HL-60/S4 (cell line): ENCODE results near the gene MATCAP1.

Source experiments
- in situ Hi-C: fragments of 300-500 bp; cut with MboI; formaldehyde crosslinking; loops from 2 replicates; pipeline ENCODE4 v1.14.3; 2022; ENCODE audit warnings: low sequenced_read_pairs

Gene MATCAP1

GRCh38 chr16:67158637-67159600 lies 24.8 kb downstream of the MATCAP1 start:
- in situ Hi-C loops, result loop anchor here (10.0 kb wide), 1 partner anchor 144 kb away; no protein-coding TSS in a partner anchor

- in situ Hi-C loops, result loop anchor here (10.0 kb wide), 1 partner anchor 143 kb away; no protein-coding TSS in a partner anchor
Observed at GRCh38 chr16:67157892-67158635, 25.7 kb downstream of the MATCAP1 start.

GRCh38 chr16:67157106-67157748 lies 26.5 kb downstream of the MATCAP1 start:
- in situ Hi-C loops, result loop anchor here (10.0 kb wide), 1 partner anchor 142 kb away; no protein-coding TSS in a partner anchor

- in situ Hi-C loops, result loop anchor here (10.0 kb wide), 1 partner anchor 141 kb away; no protein-coding TSS in a partner anchor
Observed at GRCh38 chr16:67156143-67156844, 27.5 kb downstream of the MATCAP1 start.

- in situ Hi-C loops, result loop anchor here (10.0 kb wide), 1 partner anchor 141 kb away; no protein-coding TSS in a partner anchor
Observed at GRCh38 chr16:67155295-67156142, 28.2 kb downstream of the MATCAP1 start.

- in situ Hi-C loops, result loop anchor here (10.0 kb wide), 1 partner anchor 140 kb away; no protein-coding TSS in a partner anchor
Observed at GRCh38 chr16:67154578-67155294, 29.0 kb downstream of the MATCAP1 start.

GRCh38 chr16:67151431-67152097 lies 32.2 kb downstream of the MATCAP1 start:
- in situ Hi-C loops, result loop anchor here (10.0 kb wide), 1 partner anchor 137 kb away; no protein-coding TSS in a partner anchor

- in situ Hi-C loops, result loop anchor here (10.0 kb wide), 1 partner anchor 136 kb away; no protein-coding TSS in a partner anchor
Observed at GRCh38 chr16:67150833-67151396, 32.8 kb downstream of the MATCAP1 start, which contains the start of gene B3GNT9. Gene B3GNT9, minus strand, starts transcription at chr16:67150998. Its CDS starts 513 bp downstream, at chr16:67150485.

GRCh38 chr16:67150047-67150832 lies 33.5 kb downstream of the MATCAP1 start:
- in situ Hi-C loops, result loop anchor here (10.0 kb wide), 1 partner anchor 135 kb away; no protein-coding TSS in a partner anchor

- in situ Hi-C loops, result loop anchor here (10.0 kb wide), 1 partner anchor 135 kb away; no protein-coding TSS in a partner anchor
Observed at GRCh38 chr16:67149276-67150046, 34.3 kb downstream of the MATCAP1 start.

GRCh38 chr16:67148656-67149275 lies 35.0 kb downstream of the MATCAP1 start:
- in situ Hi-C loops, result no loop called here

GRCh38 chr16:67148221-67148620 lies 35.5 kb downstream of the MATCAP1 start:
- in situ Hi-C loops, result no loop called here

GRCh38 chr16:67147437-67148140 lies 36.2 kb downstream of the MATCAP1 start:
- in situ Hi-C loops, result no loop called here

GRCh38 chr16:67146523-67147357 lies 37.0 kb downstream of the MATCAP1 start:
- in situ Hi-C loops, result no loop called here
